Thoracic aorta (tissue), 2 donors: ENCODE measurements around the gene POC5. TPM values are rescaled to one million over a fixed set of nuclear protein-coding genes. Genes with fewer than 3 reads are reported as not detected.
A peak's percentile ranks its signal among the peaks of the same experiment; 100 is the strongest.

Experiments used
- ATAC-seq: fragments of 150-250 bp; one replicate; pipeline ENCODE4 v1.8.0; 2017; ENCODE audit warnings: low read depth; ENCODE audit not compliant: insufficient number of reproducible peaks, low FRiP score
- DNase-seq: peaks from one replicate; pipeline ENCODE4 v3.0.0-alpha.2; 2020; ENCODE audit warnings: low spot score
- H3K27ac ChIP-seq, 2 donors: fragments of 200-600 bp; sonication (generic); 1 replicate in 1 of 2; 2 replicates in 1 of 2; pipeline ENCODE4 v1.5.1; 2016; ENCODE audit warnings: mild to moderate bottlenecking in 2 of 2, moderate library complexity in 2 of 2
- H3K27me3 ChIP-seq: fragments of 200-600 bp; sonication (generic); replicated peaks from 2 replicates; pipeline ENCODE4 v1.6.0; 2016; ENCODE audit warnings: mild to moderate bottlenecking; ENCODE audit not compliant: insufficient read depth
- H3K36me3 ChIP-seq: fragments of 200-600 bp; sonication (generic); one replicate; pipeline ENCODE4 v1.5.1; 2016
- H3K4me1 ChIP-seq, 2 donors: fragments of 200-600 bp; sonication (generic); 1 replicate in 1 of 2; 2 replicates in 1 of 2; pipeline versions ENCODE4 v1.5.1 to v1.6.0; 2016; ENCODE audit warnings: low read depth in 2 of 2, mild to moderate bottlenecking in 1 of 2; ENCODE audit not compliant: control insufficient read depth in 1 of 2
- H3K4me3 ChIP-seq: fragments of 200-600 bp; sonication (generic); 2 replicates; pipeline ENCODE4 v1.5.1; 2016; ENCODE audit warnings: mild to moderate bottlenecking
- H3K9me3 ChIP-seq: fragments of 200-600 bp; sonication (generic); 2 replicates; pipeline ENCODE4 v1.5.1; 2016
- total RNA-seq, 2 donors: library from RNA; depleted of rRNA; stranded (reverse); fragments of >200 nt; gene quantifications; one replicate each; pipeline versions ENCODE4 v1.1.0 to v1.2.3, GENCODE V29; 2016
- TF ChIP-seq, protein P1 (sequence below): fragments of 200-600 bp; sonication (generic); IDR thresholded peaks from one replicate; pipeline ENCODE4 v1.5.1; 2019; ENCODE audit warnings: antibody characterized with exemption

The POC5 gene, protein sequence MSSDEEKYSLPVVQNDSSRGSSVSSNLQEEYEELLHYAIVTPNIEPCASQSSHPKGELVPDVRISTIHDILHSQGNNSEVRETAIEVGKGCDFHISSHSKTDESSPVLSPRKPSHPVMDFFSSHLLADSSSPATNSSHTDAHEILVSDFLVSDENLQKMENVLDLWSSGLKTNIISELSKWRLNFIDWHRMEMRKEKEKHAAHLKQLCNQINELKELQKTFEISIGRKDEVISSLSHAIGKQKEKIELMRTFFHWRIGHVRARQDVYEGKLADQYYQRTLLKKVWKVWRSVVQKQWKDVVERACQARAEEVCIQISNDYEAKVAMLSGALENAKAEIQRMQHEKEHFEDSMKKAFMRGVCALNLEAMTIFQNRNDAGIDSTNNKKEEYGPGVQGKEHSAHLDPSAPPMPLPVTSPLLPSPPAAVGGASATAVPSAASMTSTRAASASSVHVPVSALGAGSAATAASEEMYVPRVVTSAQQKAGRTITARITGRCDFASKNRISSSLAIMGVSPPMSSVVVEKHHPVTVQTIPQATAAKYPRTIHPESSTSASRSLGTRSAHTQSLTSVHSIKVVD
- 10 to 100 TPM in 1 of 2 donors, 1 to 10 TPM in 1; 5.1 to 18.4 TPM for total RNA-seq

DNA sequence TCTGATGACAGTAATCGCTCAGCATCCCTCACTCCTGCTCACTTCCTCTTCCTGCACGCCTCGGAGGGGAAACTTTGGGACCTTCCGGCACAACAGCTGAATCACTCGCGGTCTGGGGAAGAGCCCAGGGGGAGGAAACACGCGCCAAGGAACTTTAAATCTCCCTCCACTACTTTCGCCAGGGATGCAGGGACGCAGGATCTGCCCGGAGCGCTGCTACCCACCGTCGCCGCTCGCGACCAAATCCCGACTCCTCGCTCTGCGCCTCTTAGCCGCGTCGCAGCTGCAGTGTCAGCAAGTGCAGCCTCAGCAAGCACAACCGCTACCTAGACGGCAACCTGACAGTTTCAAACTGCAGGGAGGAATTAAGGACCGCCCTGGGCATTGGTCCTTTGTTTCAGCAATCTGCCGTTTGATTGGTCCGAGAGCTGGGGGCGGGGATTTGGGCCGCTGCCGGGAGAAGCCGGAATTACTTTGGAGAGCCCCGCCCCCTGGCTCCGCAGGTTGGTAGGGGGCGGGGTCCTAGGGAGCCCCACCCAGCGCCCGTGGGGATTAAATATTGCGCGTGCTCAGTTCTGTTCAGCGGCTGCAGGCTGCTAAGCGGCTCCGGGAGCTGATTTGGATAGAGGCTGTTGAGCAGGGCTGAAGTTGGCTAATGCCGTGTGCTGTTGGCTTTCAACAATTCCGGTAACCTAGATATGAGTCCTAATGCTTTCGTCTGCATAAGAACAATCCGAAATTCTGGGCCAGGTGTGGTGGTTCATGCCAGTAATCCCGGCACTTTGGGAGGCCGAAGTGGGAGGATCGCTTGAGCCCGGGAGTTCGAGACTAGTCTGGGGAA lies at the start of gene POC5:
POC5 (minus strand) TSS at position 356 of the 841 bp plus-strand sequence. CDS start 4,500 bp downstream, outside the sequence.
- Histone ChIP-seq H3K9me3 (no peaks in the 10 kb centered on the region), H3K36me3 (peaks cover 2% of the 10 kb centered on the region), H3K27ac (peak within 1 kb of the TSS; percentile 72 to 73), H3K4me1 (peaks cover 4 to 11% of the 10 kb centered on the region in 2 donors), H3K4me3 (peak within 1 kb of the TSS; percentile 77), H3K27me3 (no peaks in the 10 kb centered on the region)
- TF ChIP-seq, protein P1, sequence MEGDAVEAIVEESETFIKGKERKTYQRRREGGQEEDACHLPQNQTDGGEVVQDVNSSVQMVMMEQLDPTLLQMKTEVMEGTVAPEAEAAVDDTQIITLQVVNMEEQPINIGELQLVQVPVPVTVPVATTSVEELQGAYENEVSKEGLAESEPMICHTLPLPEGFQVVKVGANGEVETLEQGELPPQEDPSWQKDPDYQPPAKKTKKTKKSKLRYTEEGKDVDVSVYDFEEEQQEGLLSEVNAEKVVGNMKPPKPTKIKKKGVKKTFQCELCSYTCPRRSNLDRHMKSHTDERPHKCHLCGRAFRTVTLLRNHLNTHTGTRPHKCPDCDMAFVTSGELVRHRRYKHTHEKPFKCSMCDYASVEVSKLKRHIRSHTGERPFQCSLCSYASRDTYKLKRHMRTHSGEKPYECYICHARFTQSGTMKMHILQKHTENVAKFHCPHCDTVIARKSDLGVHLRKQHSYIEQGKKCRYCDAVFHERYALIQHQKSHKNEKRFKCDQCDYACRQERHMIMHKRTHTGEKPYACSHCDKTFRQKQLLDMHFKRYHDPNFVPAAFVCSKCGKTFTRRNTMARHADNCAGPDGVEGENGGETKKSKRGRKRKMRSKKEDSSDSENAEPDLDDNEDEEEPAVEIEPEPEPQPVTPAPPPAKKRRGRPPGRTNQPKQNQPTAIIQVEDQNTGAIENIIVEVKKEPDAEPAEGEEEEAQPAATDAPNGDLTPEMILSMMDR = no peak
- ATAC-seq = peak; percentile 98
- DNase-seq = peak; percentile 83

GRCh38 chr5:75758116-75758515 lies 40.9 kb upstream of the POC5 start:
- Histone ChIP-seq H3K27me3 (no peaks in the 10 kb centered on the region), H3K27ac (no peak overlapping the region), H3K36me3 (no peaks in the 10 kb centered on the region), H3K9me3 (no peaks in the 10 kb centered on the region), H3K4me3 (no peak overlapping the region), H3K4me1 (no peaks in the 10 kb centered on the region)
- TF ChIP-seq, protein P1 = no peak
- no peak for ATAC-seq
- no peak for DNase-seq

DNA sequence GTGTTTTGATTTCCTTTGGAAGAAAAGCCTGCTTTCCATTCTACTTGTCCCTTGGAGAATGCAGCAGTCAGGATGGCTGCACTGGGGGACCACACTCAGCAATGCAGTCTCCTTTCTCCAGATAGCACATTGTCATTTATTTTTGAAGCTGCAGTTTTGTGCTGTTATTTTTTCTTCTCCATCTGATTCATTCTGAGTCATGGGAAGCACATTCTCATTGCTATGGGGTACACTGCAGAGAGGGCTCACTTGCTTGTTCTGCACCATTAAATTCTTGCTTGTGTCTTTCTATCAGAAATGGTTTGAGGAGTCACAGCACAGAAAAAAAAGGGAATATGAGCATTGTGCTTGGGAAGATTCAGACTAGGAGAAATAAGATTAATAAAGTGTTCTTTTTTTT lies 39.7 kb upstream of the POC5 start:
- Histone ChIP-seq H3K4me1 (no peaks in the 10 kb centered on the region), H3K36me3 (no peaks in the 10 kb centered on the region), H3K27me3 (no peaks in the 10 kb centered on the region), H3K27ac (no peak overlapping the region), H3K9me3 (no peaks in the 10 kb centered on the region), H3K4me3 (no peak overlapping the region)
- DNase-seq = no peak
- ATAC-seq = no peak
- TF ChIP-seq, protein P1 = no peak

- Histone ChIP-seq H3K4me1 (no peaks in the 10 kb centered on the region), H3K27me3 (no peaks in the 10 kb centered on the region), H3K9me3 (no peaks in the 10 kb centered on the region), H3K36me3 (no peaks in the 10 kb centered on the region), H3K4me3 (no peak overlapping the region), H3K27ac (no peak overlapping the region)
- no peak for ATAC-seq
- TF ChIP-seq, protein P1 = no peak
- DNase-seq = no peak
These were observed 39.0 kb upstream of the POC5 start for GRCh38 chr5:75756211-75756610.

GRCh38 chr5:75753182-75753581 lies 35.9 kb upstream of the POC5 start:
- TF ChIP-seq, protein P1 = no peak
- H3K27me3 ChIP-seq = no peaks in the 10 kb centered on the region
- ATAC-seq (no peak), DNase-seq (no peak)
- H3K9me3 ChIP-seq = no peaks in the 10 kb centered on the region
- H3K4me3 ChIP-seq = no peak overlapping the region
- no peak overlapping the region for H3K27ac ChIP-seq
- no peaks in the 10 kb centered on the region for H3K4me1 ChIP-seq
- no peaks in the 10 kb centered on the region for H3K36me3 ChIP-seq
